Measurements from ENCODE around the gene TGM3. TPM values are rescaled to one million over a fixed set of nuclear protein-coding genes. Genes with fewer than 3 reads are reported as not detected.

The TGM3 gene
- total and polyA plus RNA-seq, 2 of the 4 experiments (the other 2 are of a cell fraction), result not detected

DNA sequence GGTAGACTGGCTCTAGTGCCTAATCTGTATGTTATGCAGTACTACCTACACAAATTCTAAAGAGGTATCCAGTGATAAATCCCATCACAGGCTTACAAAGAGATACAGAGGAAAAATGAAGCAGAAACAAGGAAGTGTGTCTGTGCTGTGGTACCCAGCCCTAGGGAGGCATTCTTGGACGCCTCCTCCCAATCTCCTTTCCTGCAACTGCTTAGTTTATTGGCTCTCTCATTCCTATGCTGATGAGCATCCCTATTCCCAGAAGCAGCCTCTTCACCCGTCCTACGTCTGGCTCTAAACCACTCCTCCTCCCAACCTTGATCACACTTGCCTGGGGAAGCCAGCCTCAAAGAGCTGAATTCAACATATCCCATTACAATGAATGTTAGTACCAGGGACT lies 50.4 kb downstream of the TGM3 start:
- Histone ChIP-seq H2BK20ac (ENCODE audit: low read depth, low read length) (no peak overlapping the region), H3K4me2 (ENCODE audit: low read depth, low read length) (no peak overlapping the region), H3K23ac (ENCODE audit: low read depth, low read length) (no peak overlapping the region), H3K36me3 (ENCODE audit: control insufficient read depth, insufficient read depth, low read length) (no peaks in the 10 kb centered on the region), H4K5ac (ENCODE audit: low read depth, low read length) (no peak overlapping the region), H3K18ac (ENCODE audit: low read depth, low read length) (no peak overlapping the region), H4K8ac (ENCODE audit: low read depth in 2 of 2, low read length in 2 of 2) (no peak overlapping the region), H2AK5ac (ENCODE audit: low read depth, low read length) (no peak overlapping the region), H4K91ac (ENCODE audit: insufficient read depth, low read depth, low read length) (no peak overlapping the region), H3K4me3 (ENCODE audit: insufficient read depth, low read depth, low read length) (no peak overlapping the region), H3K27ac (ENCODE audit: insufficient read depth, low read length) (no peak overlapping the region), H3K9me3 (ENCODE audit: control insufficient read depth, insufficient read depth, low read length) (no peaks in the 10 kb centered on the region), H3K79me1 (ENCODE audit: low read depth in 1 of 2, low read length in 2 of 2) (no peaks in the 10 kb centered on the region), H2AK9ac (replicated peaks; ENCODE audit: low read depth, low read length, poor library complexity) (no peak overlapping the region), H3K27me3 (ENCODE audit: control insufficient read depth, insufficient read depth, low read length) (no peaks in the 10 kb centered on the region; the same call in 1 of the 2 replicates), H2BK5ac (ENCODE audit: low read depth, low read length, poor library complexity, severe bottlenecking) (no peak overlapping the region), H3K4me1 (ENCODE audit: control insufficient read depth, insufficient read depth, low read length) (no peaks in the 10 kb centered on the region), H3K56ac (ENCODE audit: extremely low read depth, insufficient read depth, low read length) (no peak overlapping the region), H3K4ac (ENCODE audit: low read depth, low read length) (no peak overlapping the region), H2BK120ac (ENCODE audit: low read depth, low read length) (no peak overlapping the region), H3K9me1 (ENCODE audit: insufficient read depth, low read length) (no peaks in the 10 kb centered on the region), H3K14ac (replicated peaks; ENCODE audit: low read depth, low read length) (no peak overlapping the region), H2BK15ac (ENCODE audit: low read depth, low read length) (no peak overlapping the region), H3K9ac (ENCODE audit: low read depth, low read length) (no peak overlapping the region), H2AFZ (replicated peaks; ENCODE audit: low read length, poor library complexity) (no peak overlapping the region), H4K20me1 (ENCODE audit: insufficient read depth, low read length) (no peaks in the 10 kb centered on the region)
- no peak for ATAC-seq (ENCODE audit: low read depth)
- intact Hi-C loops (cut with micrococcal nuclease), result no loop called here
- no peak for TF ChIP-seq BHLHE40 (IDR thresholded peaks at IDR 0.05; ENCODE audit: low read depth, low read length)
- TF ChIP-seq, protein P1, sequence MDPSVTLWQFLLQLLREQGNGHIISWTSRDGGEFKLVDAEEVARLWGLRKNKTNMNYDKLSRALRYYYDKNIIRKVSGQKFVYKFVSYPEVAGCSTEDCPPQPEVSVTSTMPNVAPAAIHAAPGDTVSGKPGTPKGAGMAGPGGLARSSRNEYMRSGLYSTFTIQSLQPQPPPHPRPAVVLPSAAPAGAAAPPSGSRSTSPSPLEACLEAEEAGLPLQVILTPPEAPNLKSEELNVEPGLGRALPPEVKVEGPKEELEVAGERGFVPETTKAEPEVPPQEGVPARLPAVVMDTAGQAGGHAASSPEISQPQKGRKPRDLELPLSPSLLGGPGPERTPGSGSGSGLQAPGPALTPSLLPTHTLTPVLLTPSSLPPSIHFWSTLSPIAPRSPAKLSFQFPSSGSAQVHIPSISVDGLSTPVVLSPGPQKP (IDR thresholded peaks at IDR 0.05; ENCODE audit: borderline replicate concordance, low read depth, low read length), result no peak
- no peak for TF ChIP-seq RAD21 (IDR thresholded peaks at IDR 0.05; ENCODE audit: low read length)
- no peak for TF ChIP-seq CEBPB (IDR thresholded peaks at IDR 0.05; ENCODE audit: low read depth, low read length)
- no peak for TF ChIP-seq RFX5 (IDR thresholded peaks at IDR 0.05; ENCODE audit: low read depth, low read length)
- TF ChIP-seq, protein P2, sequence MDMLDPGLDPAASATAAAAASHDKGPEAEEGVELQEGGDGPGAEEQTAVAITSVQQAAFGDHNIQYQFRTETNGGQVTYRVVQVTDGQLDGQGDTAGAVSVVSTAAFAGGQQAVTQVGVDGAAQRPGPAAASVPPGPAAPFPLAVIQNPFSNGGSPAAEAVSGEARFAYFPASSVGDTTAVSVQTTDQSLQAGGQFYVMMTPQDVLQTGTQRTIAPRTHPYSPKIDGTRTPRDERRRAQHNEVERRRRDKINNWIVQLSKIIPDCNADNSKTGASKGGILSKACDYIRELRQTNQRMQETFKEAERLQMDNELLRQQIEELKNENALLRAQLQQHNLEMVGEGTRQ (IDR thresholded peaks at IDR 0.05; ENCODE audit: low read depth, low read length), result no peak
- TF ChIP-seq MXI1 (IDR thresholded peaks at IDR 0.05; ENCODE audit: borderline replicate concordance, low read depth, low read length), result no peak
- TF ChIP-seq, protein P3, sequence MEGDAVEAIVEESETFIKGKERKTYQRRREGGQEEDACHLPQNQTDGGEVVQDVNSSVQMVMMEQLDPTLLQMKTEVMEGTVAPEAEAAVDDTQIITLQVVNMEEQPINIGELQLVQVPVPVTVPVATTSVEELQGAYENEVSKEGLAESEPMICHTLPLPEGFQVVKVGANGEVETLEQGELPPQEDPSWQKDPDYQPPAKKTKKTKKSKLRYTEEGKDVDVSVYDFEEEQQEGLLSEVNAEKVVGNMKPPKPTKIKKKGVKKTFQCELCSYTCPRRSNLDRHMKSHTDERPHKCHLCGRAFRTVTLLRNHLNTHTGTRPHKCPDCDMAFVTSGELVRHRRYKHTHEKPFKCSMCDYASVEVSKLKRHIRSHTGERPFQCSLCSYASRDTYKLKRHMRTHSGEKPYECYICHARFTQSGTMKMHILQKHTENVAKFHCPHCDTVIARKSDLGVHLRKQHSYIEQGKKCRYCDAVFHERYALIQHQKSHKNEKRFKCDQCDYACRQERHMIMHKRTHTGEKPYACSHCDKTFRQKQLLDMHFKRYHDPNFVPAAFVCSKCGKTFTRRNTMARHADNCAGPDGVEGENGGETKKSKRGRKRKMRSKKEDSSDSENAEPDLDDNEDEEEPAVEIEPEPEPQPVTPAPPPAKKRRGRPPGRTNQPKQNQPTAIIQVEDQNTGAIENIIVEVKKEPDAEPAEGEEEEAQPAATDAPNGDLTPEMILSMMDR (conservative IDR thresholded peaks at IDR 0.05; ENCODE audit: low read depth, low read length), result no peak
- TF ChIP-seq RCOR1 (IDR thresholded peaks at IDR 0.05; ENCODE audit: insufficient replicate concordance, low read length), result no peak
- no peak for TF ChIP-seq NFE2L2 (IDR thresholded peaks at IDR 0.05; ENCODE audit: low read depth, low read length)
- TF ChIP-seq POLR2A (IDR thresholded peaks at IDR 0.05; ENCODE audit: low read depth, low read length), result no peak
- no peak for TF ChIP-seq SMC3 (IDR thresholded peaks at IDR 0.05; ENCODE audit: low read depth, low read length)
- no peak for TF ChIP-seq MAZ (IDR thresholded peaks at IDR 0.05; ENCODE audit: borderline replicate concordance, low read depth, low read length)
- TF ChIP-seq CHD1 (IDR thresholded peaks at IDR 0.05; ENCODE audit: low read depth, low read length), result no peak
- CTCF ChIA-PET, result no interaction called here
- in situ Hi-C loops (cut with MboI; ENCODE audit: low sequenced_read_pairs), result no loop called here
- POLR2A ChIA-PET (ENCODE audit: unreplicated experiment), result no interaction called here
- no TSS peak for BruUV-seq (replicated peaks)
- dilution Hi-C loops (cut with HindIII; ENCODE audit: low sequenced_read_pairs, unreplicated experiment), result no loop called here
- no peak for DNase-seq
- 40% methylated on average over 1 of the region's 3 CpGs; no CpG with 5 or more reads in 1 of the 2 experiments for WGBS, 2 experiments (ENCODE audit: extremely low coverage in 2 of 2, insufficient read length in 1 of 2)
